MV-4-11 (cell line): ENCODE data around the gene VCX2.
"Not testable (repeated sequence)": the region's sequence is repeated elsewhere in the genome, so short reads cannot be mapped to it uniquely, and the experiment has no call there.

ENCODE experiments used
- DNase-seq: peaks from one replicate; lab custom pipeline; 2025; lab: John Stamatoyannopoulos, UW

VCX2 gene

GRCh38 chrX:8171169-8171568 lies at the start of gene VCX2:
TSS of gene VCX2 (minus strand) at chrX:8171267. CDS start at chrX:8170643, 624 bp downstream.
- not testable (repeated sequence) for DNase-seq

- no peak for DNase-seq
Measured at GRCh38 chrX:8204943-8205342, 33.9 kb upstream of the VCX2 start.

DNA sequence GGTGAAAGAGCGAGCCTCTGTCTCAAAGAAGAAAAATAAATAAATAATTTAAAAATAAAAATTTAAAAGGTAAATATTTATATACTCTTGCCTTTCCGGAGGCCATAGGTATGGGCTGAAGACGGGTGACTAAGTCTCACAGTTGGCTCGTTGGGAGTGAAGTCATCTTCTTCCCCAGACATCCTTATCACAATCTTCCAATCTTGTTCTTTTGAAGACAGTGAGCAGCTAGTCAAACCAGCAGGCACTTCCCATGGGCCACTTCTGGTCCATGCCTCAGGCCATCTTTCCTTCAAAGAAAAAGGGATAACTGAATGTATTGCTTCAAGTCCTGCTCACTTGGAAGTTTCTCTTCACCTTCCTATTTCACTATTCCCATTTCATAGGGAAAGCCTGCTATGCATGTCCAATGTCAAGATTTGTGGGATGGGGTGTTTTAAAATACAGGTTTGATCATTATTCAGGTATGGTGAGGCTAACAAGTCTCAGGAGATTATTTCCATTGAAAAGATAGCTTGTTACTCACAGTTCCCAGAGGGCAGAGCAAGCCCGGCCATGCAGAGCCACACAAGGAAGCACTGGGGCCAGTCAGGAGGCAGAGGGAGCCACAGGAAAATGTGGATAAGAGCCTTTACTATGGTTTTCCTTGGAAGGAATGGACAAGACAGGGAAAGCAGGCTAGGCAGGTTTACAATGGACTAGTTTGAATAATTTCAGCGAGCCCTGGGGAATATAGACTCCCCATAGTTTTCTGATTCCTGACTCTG lies 33.3 kb upstream of the VCX2 start:
- DNase-seq, result no peak

- DNase-seq, result no peak
Measured at GRCh38 chrX:8201896-8202331, 30.8 kb upstream of the VCX2 start.

- no peak for DNase-seq
Measured at GRCh38 chrX:8196776-8197175, 25.7 kb upstream of the VCX2 start.

- DNase-seq, result no peak
Measured at GRCh38 chrX:8194216-8194615, 23.1 kb upstream of the VCX2 start.

DNA sequence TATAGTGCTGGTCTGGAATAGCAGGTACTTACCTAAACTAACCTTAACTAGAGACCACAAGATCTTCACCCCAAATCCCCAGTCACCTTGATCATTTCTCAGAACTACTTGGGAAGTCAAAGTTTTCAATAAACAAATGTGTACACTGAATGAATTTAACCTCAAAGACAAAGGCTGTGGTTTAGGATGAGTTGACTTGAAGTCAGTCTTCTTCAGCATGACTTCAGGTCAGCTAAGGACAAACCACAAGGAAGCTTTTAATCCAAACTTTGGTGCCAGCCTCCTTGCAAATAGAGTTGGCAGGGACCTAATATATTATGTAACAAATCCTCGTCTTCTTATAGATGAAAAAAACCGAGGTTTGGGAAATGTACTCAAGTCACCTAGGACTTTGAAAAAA lies 21.2 kb upstream of the VCX2 start:
- no peak for DNase-seq

- DNase-seq, result no peak
Measured at GRCh38 chrX:8191022-8191421, 20.0 kb upstream of the VCX2 start.

DNA sequence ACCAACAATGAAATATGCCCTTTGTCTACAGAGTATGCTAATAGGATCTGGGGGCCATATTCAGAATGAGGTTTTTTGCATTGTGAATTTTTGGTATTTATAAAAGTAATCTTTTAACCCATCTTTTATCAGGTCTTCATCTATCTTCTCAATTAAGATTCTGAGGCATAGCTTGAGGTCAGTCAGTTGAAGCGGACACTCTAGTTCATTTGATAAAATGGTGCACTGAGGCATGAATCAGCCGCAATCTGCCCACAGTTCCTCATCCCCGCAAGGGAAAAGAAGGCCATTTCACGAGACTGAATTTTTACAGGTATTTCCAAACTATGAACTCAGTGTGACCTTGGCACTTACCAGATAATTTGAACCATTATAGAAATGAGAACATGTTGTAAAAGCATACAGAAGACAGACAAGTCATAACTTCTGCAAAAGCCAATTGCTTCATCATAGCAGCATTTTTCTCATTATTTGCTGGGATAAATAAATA lies 19.3 kb upstream of the VCX2 start:
- no peak for DNase-seq

DNA sequence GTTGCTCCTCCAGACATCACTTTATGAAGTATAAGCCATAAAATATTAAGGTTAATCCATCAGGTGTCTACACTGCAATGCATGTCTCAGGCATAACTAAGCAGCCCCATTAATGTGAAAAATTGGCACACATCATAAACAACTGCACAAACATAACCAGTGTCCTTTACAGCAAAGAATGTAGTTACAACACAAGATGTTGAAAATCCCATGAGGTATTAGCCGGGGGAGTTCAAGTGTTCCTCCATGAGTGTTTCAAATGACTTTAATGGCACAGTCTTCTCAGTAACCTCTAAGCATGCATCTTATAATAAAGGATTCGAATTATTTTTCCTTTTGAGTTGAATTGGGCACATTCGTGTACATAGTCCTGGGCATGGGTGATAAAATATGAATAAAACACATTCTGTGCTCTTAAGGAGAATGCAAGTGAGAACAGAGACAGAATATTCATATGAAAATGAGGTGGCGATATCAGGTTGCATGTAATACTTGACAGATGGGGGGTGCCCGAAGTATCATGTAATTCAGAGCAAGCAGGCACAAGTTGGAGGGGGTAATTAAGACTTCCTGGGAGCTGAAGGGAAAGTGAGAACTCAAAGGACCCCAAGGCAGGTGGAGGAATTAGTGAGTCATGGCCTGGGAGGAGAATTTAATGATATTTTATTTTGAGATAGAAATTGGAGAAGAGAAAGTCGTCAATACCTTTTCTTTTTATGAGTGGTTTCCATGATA lies 18.2 kb upstream of the VCX2 start:
- DNase-seq, result no peak

DNA sequence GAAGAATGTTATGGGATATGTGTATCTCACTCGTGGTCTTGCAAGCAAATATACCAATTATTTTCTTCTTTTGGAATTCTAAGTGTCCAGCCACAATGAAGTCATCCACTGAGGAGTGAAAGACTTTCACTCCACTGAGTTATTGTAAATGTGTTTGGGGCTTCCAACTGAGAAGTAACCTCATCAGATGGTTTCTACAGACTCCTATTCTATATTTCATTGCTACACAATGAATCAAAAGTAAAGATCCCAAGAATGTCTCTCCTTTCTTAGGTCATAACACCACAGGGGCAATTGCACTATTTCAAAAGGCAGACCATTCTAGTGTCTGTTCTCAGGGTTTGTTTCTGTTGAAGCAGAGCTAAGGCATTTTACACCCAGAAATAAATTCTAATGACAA lies 12.3 kb upstream of the VCX2 start:
- DNase-seq, result no peak

GRCh38 chrX:8179656-8180055 lies 8.6 kb upstream of the VCX2 start:
- DNase-seq, result no peak

DNA sequence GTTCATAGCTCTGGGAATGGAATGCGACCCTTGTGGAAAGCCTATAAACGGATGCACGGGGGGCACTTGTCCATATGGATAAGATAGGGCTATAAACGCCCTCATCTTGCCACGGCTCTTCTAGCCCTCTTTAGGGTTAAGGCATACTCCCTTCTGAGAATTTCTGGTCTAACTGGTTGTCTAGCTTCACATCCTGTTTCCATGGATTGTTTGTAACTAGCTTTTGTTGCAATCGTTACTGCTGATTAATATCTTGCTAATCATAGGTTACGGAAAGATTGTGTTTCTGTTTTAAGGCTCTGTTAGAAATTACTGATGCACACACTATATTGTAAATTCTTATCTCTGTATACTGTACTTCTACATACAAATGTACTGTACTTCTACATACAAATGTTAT lies 17.1 kb downstream of the VCX2 start:
- not testable (repeated sequence) for DNase-seq

DNA sequence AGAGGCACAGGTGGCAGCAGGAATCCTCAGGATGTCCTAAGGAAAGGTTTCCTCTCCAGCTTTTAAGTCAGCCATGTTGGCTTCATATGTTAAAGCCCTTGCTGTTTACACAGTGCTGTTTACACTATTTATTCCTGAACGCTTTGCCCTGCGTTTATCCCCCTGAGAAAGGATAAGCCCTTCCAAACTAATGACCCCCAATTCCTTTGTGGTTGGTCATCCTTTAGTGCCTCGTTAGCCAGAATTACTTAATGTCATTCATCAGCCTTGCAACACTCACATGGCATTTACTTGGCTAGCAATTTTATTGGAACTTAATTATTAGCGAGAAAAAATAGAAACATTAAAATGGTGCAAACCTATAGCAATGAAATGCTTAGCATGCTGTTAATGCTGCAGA lies 23.8 kb downstream of the VCX2 start:
- DNase-seq, result no peak

GRCh38 chrX:8144925-8145324 lies 26.1 kb downstream of the VCX2 start:
- DNase-seq, result no peak

- no peak for DNase-seq
Measured at GRCh38 chrX:8141896-8142295, 29.2 kb downstream of the VCX2 start.

DNA sequence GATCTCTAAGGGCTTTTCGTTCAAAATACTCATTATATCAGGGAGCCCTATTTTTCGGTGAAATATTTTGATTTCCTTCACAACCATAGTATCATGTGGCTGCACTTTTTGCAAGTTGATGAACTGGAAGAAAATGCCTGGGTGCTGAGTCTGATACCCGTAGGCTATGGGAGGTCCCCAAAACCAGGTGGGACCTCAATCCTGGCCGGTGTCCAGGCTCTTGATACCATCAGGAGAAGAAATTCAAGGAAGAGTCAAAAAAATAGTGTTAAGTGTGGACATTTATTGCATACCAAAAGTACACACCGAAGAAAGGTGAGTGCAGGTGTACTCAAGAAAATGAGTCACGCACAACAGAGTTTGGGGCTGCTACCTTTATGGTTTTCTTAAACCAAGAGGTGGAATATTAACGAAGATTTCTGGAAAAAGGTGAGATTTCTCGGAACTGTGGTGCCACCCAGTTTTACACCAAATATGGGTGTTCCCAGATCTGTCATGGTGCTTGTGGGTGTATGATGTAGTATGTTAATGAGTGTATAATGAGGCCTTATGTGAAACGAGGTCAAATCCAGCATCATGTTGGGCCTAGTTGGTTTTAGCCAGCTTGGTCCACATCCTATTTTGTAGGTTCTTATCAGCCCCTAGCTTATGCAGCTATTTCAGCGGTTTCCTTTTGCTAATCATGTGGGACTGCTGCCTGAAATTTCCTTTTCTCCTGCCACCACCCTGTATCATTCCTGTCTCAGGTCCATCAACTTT lies 29.9 kb downstream of the VCX2 start:
- DNase-seq, result no peak

DNA sequence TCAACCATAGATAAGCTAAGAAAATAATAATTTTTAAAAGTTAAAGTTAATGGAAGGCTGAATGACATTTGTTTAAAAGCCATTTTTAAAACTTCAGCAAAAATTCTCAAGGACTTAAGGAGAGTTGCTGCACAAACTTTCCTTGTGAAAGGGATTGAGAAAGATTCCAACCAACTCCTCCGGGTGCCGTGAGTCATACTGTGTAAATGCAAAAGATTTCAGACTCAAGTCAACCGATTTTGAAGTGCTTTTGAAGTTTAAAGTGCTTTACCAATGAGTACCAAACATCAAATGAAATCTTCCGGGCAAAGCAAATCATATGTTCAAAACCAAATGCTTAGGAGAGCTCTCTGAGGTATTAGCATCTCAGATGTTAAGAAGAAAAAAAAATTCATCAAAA lies 31.4 kb downstream of the VCX2 start:
- no peak for DNase-seq

GRCh38 chrX:8138252-8138651 lies 32.8 kb downstream of the VCX2 start:
- DNase-seq, result no peak

- DNase-seq, result no peak
Measured at GRCh38 chrX:8126648-8127047, 44.4 kb downstream of the VCX2 start.

DNA sequence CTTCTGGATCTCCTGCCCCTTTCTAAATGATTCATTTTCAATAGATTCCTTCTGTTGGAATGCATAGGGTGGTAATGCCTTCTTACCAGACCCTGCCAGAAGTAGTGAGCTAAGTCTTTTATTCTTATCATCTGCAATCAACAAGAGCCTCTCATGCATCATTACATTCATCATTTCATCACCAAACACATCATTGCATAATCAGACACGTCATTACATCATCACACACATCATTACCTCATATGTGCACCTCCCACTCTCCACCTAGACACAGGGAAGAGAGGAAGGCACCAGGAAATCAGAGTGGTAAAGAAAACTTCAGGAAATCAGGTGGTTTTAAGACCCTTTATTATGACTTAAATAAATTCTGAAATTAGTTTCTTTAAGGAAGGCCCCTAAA lies 45.0 kb downstream of the VCX2 start:
- no peak for DNase-seq

DNA sequence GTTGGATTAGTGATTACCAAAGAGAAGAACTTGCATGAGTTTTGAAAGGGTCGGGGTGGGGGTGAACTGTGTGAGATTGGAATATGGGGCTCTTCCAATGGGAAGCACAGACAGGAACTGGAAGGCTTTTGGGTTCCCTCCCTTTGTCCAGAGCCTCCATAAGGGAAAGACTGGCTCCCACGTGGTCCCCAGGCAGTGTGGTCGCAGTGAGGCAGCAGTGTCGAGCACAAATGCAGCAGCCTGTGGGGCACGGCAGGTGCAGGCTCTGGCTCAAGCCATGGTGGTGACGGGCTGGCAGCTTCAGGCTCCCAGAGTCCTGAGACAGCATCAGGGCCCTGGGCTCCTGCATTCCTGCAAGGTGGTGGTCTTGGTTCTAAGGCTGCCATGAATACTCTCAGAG lies 45.5 kb downstream of the VCX2 start:
- DNase-seq, result no peak

- no peak for DNase-seq
Measured at GRCh38 chrX:8122538-8122937, 48.5 kb downstream of the VCX2 start.
